Anterior cingulate cortex (tissue), 58 donors: ENCODE measurements around the gene ANKRD23.
"Not testable (repeated sequence)": the region's sequence is repeated elsewhere in the genome, so short reads cannot be mapped to it uniquely, and the experiment has no call there.

ENCODE experiments used
- DNase-seq, 58 donors: peaks; one replicate each; lab custom pipeline; 2025; lab: John Stamatoyannopoulos, UW

The ANKRD23 gene

DNA sequence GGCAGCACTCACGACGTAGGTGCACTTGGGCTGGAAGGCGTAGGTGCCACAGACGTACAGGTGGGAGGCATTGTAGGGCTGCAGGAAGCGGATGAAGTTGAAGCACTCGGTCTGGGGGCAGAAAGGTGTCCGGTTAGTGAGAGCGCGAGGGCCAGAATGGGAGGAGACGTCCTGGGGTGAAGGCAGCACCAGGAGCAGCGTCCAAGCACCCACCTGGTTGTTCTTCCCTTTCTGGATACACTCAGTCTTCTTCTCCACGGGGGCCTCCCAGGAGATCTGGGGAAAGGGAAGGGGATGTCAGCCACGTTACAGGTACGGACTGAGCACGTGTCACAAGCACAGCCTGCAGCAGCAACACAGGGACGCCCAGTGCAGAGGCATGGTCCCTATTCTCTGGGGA lies 21.8 kb upstream of the ANKRD23 start:
- no peak for DNase-seq

DNA sequence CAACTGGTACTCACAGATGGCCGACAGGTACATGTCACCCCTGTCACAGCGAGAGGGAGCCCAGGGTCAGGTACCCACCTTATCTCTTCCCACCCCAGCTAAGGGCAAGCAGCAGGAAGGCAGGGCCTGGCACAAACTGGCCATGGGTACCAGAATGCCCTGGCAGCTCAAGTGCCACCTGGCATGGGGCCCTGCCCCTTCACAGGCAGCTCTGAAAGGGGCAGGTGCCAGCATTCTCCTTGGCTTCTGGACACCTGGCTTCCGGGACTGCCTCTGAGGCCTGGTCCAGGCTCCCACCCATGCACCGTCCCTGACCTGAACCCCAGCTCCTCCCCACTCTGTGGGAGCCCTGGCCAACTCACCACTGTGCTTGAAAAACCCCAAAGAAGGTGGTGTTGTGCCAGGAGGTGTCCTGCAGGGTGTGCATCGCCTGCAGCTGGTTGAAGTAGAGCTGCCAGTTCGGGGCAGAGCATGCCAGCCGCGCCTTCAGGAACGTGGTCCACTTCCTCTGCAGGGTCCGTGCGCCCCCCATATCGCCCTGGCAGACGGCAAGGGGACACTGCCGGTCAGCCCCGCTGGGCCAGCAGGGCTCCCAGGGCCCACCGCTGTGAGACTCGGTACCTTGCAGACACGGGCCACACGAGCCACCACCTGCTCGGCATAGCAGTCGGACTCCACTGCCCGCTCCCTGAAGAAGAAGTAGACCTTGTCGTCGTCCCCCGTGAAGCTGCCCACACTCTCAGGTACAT lies 20.7 kb upstream of the ANKRD23 start:
- DNase-seq = no peak

DNA sequence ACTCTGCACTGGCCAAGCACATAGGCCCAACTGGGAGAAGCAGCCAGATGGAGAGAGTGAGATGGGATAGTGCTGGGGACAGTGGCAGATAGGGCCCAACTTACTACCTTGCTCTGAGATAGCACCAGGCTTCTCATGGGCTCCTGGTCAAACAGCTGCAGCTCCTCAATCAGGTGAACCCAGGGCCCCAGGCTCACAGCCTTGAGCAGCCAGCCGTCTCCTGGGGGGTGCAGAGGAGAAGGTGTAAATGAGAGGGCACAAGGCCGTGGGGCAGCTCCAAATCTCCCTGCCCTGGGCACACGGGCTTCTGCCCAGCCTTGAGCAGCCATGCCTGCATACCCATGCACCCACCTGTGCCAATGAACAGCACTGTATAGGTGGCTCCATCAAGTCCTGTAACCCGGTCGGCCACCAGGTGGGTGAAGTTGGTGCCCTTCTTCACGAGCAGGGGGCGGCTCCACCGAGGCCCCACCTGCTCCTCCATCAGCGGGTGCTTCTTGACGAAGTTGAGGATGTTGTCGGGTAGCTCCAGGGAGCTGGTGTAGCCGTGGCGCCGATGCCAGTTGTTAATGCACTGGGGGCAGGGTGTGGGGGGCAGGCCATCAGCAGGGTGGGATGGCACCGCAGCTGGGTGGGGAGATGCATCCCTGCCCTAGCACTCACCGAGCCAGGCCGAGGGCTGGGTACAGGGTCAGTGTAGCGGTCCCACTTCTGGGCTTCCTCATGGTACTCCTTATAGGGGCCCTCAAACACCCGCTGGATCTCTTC lies 19.9 kb upstream of the ANKRD23 start:
- no peak for DNase-seq

DNA sequence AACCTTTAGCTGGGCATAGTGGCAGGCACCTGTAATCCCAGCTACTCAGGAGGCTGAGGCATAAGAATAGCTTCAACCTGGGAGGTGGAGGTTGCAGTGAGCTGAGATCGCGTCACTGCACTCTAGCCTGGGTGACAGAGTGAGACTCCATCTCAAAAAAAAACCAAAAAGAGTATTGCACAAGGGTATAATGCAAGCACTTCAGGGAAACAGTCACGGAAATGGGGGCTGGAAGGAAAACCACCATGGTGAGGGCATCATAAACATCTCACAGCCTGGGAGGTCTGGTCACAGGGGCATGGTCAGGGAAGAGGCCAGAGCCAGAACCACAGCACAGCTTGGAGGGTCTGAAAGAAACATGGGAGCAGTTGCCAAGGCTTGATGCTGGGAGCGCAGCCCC lies 19.2 kb upstream of the ANKRD23 start:
- not testable (repeated sequence) for DNase-seq

DNA sequence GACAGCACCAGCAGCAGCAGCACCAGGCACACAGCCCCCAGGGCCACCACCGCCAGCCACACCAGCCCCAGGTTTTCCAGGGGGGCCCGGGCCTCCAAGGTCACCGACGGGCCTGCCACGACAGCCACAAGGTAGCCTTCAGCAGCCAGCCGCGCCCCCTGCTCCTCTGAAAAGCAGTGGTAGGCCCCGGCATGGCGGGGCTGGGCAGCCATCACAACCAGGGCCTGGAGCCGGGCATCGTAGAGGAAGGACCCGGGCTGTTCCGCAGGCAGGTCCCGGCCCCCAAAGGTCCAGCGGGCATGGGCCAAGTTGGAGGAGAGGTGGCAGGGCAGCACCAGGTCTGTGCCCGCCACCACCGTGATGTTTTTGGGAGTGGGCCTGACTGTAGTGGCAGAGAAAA lies 17.3 kb upstream of the ANKRD23 start:
- DNase-seq = no peak

DNA sequence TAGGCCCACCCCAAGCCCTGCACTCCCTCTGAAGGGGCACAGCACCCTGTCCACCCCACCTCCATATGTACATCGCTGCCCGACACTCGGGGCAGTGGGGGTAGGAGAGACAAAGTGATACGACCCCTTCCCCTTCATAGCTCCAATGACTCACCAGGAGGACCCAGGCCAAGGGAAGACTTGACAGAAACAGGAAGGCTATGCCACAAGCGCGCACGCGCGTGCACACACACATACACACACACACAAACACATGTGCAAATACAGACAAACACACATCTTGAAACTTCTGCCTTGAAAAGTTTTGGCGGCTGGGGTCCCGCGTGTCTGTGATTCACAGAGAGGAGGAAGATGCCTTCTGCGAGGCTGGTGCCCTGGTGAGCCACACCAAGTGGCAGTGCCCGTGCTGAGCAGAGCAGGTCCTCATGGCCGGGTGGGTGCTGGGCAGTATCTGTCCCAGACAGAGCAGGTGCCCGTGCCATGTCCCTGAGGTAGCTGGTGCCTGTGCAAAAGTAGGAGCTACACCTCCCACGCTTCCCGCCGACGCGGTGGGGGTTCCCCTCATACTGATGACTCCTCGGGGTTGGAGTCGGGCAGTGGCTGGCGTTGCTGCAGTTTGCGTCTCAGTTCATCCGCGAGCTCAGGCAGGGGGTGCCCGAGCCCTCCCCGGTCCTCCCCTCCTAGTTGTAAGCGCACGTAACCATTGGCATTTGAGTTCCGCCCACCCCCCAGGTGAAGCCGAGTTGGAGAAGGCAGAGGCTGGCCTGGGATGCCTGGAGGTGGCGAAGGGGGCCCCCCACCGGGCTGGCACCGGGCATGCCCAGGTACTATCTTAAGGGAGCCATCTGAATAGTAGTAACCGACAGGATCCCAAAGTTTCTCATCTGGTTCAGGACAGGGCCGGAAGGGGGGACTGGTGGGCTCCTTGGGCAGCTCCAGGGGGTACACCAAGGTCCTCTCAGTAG lies 16.5 kb upstream of the ANKRD23 start:
- DNase-seq = peak in 1 of 58 donors; percentile 21

DNA sequence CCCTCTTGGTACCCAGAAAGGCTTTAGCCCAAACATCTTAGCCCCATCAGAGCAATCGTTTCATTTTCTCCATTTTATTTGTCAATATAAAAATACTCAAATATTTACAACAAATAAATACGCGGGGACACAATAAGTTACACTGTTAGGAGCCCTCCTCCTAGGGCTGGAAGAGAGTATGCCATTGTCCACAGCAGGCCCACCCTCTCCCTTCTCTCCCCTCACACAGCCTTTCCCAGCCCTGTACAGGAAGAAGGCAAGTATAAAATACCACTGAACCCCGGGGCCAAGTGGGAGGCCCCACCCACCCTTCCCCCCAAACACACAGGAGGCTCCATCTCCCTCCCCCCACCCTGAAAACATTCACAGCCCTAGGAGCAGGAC lies 15.9 kb upstream of the ANKRD23 start:
- DNase-seq = no peak

DNA sequence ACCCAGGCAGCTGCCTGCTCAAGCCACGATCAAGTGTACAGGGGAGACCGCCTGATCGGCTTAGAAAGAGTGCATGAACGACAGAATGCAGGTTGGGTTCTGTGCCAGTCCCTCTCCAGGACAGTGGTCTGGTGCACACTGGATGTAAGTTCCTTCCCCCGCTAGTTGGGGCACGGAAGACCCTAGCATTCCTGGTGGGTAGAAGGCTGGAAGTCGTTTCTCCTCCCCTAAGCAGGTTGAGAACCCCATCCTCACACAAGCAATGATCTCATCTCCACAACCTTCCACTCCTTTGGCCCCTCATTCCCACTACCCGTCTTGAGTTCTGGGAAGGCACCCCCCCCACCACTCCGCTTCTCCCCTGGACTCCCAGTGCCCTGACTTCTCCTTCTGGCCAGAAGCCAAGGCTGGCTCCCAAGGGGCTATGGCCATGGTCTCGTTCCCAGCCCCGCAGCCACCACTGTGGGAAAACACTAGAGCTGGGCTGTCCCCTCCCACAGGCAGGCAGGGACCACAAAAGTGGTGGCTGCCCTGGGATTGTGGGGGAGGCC lies 15.4 kb upstream of the ANKRD23 start:
- DNase-seq = peak in 12 of 58 donors; percentile 24 to 50 (median 37)

DNA sequence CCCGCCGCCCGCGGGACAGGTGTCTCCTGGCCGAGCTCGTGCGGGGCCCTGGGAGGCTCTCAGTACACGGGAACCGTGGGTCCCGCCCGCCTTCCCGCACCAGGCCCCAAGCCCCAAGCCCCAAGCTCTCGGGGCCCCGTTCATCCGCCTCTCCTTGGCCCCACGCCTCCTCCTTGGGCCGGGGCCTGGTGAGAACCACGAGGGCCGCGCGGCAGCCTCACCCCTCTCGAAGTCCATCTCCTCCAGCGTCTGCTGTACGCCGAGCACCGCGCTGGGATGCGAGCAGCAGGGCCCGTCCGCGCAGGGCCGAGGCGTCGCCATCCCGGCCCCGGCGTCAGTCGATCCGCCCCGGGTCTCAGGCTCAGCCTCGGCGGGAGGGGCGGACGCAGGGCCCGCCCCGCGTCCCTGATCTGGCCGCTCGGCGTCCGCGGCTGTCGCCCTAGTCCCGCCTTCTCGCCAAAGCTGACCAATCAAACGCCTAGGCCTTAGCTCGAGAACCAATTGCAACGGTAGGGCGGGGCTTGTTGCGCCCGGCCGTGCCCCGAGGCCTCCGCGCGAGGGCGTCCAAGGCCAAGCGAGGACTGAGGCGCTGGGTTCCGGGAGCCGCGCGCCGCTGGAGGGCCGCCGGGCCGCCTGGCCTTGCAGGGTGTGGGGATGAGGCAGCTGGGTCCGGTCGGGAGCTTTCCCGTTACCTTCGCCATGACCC lies 14.0 kb upstream of the ANKRD23 start, which contains the start of gene ANKRD39:
Gene ANKRD39 (minus strand): TSS at position 350 of the 706 bp plus-strand sequence. CDS start 29 bp downstream, at position 321.
- DNase-seq = peak; percentile 73 to 98 (median 96)

DNA sequence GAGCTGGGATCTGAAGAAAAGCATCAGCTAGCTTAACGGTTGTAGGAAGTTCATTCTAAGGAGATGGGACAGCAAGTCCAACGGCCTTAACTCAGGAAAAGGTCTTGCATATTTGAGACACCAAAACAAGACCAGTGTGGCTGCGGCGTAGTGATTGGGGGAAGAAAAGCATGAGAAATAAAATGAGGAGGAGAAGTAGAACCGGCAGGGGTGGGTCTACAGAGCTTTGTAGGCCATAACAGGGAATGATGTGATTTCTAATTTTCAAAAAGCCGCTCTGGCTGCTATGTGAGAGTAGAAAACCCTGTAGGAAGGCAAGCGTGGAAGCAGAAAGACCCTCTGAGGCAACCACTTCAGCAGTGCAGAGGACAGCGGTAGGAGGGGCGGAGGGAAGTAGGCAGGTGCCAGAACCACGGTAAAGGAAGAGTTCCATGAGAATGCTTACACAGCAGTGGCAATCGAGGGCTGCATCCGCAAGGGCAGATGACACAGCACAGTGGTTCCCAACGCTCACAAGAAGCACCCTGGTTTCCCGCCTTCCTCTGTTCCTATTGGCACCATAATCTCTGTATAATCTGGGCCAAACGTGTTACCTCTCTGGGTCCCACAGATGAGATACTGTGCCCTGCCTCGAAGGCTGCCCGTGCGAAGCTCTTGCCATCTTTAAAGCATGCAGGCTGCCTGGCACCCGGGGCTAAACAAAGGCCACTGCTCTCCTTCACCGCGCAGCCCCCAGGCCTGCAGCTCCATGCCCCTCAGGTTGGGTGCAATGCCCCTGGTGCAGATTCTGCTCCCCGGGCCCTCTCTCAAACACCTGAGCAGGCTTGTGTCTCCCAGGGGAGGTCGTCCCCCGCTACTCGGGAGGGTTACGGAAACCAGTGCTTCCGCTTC lies 13.2 kb upstream of the ANKRD23 start:
- peak in 9 of 58 donors; percentile 24 to 70 (median 37) for DNase-seq

DNA sequence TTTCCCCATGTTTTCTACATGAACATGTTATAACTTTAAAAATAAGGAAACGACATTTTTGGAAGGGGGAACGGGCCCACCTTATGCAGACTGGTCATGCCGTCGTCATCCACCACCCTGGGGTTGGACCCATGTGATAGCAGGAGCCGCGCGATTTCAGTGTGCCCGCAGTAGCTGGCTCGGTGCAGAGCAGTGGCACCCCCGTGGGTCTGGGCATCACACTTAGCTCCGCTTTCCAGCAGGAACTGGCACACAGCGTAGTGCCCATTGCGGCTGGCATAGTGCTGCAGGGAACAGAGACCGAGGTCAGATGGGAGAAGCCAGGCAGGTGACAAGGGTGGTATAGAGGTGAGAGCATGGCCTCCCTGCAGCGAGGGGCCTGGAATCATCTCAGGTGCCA lies 9.5 kb upstream of the ANKRD23 start:
- no peak for DNase-seq

DNA sequence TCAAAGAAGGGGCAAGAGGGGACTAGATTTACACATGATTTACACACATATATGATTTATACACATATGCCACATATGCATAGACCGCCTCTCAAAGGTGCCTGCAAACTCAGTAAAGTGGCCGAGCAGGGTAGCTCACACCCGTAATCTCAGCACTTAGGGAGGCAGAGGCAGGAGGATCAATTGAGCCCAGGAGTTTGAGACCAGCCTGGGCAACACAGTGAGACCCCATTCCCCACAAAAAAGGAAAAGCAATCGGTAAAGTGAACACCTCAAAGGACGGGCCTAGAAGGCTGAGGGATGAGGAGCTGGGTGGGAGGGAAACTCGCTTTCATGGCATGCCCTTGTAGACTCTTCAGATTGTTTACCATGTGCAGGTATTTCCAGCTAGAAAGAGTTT lies 8.8 kb upstream of the ANKRD23 start:
- DNase-seq = no peak

DNA sequence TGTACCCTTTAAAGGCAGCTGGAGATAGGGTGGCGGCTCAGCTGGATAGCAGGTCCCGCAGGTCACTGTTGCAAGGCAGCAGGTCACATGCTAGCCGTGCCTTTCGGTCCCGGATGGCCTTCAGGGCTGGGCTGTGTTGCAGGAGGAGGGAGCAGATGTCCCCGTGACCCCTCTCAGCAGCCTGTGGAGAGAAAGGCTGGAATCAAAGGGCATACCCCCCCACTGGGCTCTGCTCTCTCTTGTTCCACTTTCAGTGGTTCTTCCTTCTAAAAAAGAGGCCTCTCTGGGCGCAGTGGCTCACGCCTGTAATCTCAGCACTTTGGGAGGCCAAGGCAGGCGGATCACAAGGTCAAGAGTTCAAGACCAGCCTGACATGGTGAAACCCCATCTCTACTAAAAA lies 4.4 kb upstream of the ANKRD23 start:
- no peak for DNase-seq

DNA sequence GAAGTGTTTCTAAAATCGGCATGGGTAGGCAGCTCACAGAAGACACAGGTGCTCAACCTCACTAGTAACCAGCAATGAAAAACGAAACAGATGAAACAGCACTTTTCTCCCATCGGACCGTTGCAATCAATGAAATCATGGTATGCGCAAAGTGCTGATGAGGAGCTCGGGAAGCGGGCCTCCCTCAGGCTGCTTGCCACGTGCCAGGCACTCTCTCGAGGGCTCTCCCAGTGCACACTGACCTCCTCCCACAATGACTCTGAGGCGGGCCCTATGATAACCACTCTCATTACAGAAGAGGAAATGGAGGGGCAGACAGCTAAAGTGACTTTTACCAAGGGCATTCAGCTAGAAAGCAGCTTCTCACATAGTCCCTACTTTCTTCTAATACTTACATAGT lies 3.8 kb upstream of the ANKRD23 start:
- no peak for DNase-seq

DNA sequence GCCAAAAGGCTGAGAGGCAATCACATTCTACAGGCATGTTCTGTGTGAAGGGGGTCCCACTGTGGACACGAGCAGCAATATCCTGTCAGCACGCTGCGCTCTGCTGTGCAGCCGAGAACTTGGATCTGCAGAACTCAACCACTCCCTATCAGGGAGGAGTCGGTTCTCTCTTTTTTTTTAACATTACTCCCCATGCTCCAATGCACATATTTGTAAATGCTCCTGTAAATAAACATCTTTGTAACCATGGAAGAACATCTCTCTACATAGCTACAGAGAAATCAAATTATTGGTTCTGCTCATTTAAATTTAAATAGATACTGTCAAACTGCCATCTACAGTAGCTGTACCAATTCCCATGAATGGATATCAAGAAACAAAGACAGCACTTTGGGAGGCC lies 3.0 kb upstream of the ANKRD23 start:
- no peak for DNase-seq

DNA sequence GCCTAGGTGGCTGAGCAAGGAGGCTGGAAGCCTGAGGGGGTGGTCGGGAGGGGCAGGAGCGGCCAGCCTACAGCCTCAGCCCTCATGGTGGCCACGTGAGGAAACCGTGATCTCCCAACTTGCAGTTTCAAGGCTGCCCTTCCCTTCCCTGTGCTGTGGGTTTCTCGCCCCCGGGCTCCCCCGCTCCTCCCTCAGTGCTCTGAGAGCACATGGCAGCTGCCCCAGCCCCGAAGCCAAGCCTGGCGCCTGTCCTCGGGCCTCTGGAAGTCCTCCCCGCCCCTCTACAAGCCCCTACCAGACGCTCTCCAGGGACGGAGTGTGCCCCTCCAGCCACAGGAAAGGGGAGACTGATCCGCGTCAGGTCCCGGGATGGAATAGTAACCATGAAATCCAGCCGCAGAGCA lies 586 bp upstream of the ANKRD23 start:
- DNase-seq = no peak

DNA sequence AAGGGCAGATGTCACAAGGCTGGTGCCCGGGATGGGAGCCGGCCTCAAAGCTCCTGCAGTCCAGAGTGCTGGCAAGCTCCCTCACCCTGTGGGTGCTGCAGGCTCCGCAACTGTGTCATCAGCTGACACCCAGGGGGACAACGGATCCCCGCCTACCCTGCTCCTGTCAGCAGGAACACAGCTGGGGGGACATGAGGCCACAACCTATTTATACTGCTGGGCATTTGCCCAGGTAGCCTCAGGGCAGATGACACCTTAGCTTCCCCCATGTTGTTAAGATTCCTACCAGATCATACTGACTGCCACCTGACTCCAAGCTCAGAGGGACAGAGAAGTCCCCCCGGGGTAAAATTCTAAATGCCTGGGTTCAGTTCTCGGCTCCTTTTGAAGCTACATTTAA lies 1.2 kb downstream of the ANKRD23 start:
- no peak for DNase-seq

DNA sequence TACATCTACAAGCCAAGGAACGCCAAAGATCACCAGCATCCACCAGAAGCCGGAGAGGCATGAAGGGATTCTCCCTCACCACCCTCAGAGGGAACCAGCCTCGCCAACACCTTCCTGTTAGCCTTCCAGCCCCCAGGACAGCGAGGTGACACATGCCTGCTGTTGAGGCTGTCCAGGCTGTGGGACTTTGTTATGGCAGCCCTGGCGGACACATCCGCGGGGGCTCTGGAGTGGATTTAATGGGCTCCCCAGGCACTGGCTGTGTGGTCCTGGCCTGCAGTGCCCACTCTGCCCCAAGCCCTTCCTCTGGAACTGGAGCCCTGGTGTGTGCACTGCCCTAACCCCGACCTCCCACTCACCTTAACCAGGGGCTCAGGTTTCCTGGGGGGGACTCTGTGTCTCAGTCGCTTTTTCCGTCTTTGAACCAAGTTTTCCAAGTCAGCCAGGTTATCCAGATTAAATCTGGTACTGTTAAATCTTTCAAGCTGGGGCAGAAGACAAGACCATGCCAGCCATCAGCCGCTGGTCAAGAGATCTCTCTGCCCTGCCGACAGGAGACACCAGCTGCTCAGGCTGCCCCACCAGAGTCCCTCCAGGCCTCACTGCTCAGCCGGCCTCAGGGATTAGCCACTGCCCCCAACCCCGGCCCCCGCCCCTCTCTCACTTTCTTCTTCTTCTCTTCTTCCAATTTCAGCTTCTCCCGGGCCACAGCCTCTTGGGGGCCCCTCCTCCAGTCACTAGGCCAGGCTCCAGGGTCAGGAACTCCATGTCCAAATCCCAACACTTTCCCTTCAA lies 1.9 kb downstream of the ANKRD23 start:
- DNase-seq = no peak
